ENCODE measurements around the gene PHYHD1. TPM values are rescaled to one million over a fixed set of nuclear protein-coding genes. Genes with fewer than 3 reads are reported as not detected.

Gene PHYHD1
- total RNA-seq, 2 donors from 2014 or later = 48.8 to 65.3 TPM

GRCh38 chr9:128910906-128911305 lies 9.9 kb upstream of the PHYHD1 start:
- Histone ChIP-seq H3K4me1 (peaks cover 50% of the 10 kb centered on the region), H3K27me3 (no peaks in the 10 kb centered on the region), H3K36me3 (replicated peaks in 1 of 2; ENCODE audit: insufficient read depth in 1 of 2, low read depth in 2 of 2) (peaks cover 6 to 13% of the 10 kb centered on the region in 2 donors), H3K4me3 (no peak overlapping the region), H3K9me3 (no peaks in the 10 kb centered on the region), H3K27ac (peak overlapping the region in 2 of 4 donors; percentile 32 to 36)
- TF ChIP-seq POLR2A (IDR thresholded peaks at IDR 0.05) = no peak
- TF ChIP-seq CTCF (IDR thresholded peaks at IDR 0.05) = no peak
- WGBS, 2 donors = 86 to 90% methylated on average over 4 to 6 of the region's 6 CpGs
- DNase-seq = no peak
- ATAC-seq = no peak
- intact Hi-C loops (cut with DNase I) = no loop called here

DNA sequence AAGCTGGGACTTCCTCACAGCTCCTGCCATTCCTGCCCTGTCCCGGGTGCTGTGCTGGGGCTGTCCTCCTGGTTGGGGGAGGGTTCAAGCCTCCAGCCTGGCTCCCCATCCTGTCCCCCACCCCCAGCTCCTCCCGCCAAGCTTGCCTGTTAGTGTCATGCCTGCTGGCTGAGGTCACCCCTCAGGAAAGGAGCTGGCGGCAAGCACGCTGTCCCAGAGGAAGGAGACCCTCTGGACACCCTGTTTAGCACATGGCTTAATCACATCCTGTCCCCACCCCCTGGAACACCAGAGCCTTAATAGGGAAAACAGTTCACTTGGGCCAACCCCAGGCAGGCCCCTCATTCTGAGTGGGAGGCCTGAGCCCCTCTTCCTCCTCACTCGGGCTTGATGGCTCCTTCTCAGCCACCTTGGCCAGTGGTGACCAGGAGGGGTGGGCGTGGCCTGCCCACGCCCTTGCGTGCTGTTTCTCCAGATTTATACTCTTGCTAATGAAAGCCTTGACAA lies 9.2 kb upstream of the PHYHD1 start:
- TF ChIP-seq POLR2A (IDR thresholded peaks at IDR 0.05) = peak in 1 of 3 donors; percentile 6
- TF ChIP-seq CTCF (IDR thresholded peaks at IDR 0.05) = no peak
- H3K36me3 ChIP-seq (replicated peaks in 1 of 2; ENCODE audit: insufficient read depth in 1 of 2, low read depth in 2 of 2) = peaks cover 6 to 13% of the 10 kb centered on the region in 2 donors
- peak in 3 of 4 donors; percentile 43 to 60 (median 47) for DNase-seq
- 53 to 63% methylated on average over 8 of the region's 8 CpGs for WGBS, 2 donors
- H3K27me3 ChIP-seq = no peaks in the 10 kb centered on the region
- peaks cover 56% of the 10 kb centered on the region for H3K4me1 ChIP-seq
- H3K9me3 ChIP-seq = no peaks in the 10 kb centered on the region
- peak; percentile 22 for ATAC-seq
- H3K4me3 ChIP-seq = no peak overlapping the region
- peak overlapping the region; percentile 10 to 36 (median 31) for H3K27ac ChIP-seq
- intact Hi-C loops (cut with DNase I) = no loop called here

GRCh38 chr9:128912270-128912853 lies 8.4 kb upstream of the PHYHD1 start:
- TF ChIP-seq POLR2A (IDR thresholded peaks at IDR 0.05) (no peak), CTCF (IDR thresholded peaks at IDR 0.05) (no peak)
- ATAC-seq = no peak
- H3K36me3 ChIP-seq (replicated peaks in 1 of 2; ENCODE audit: insufficient read depth in 1 of 2, low read depth in 2 of 2) = peaks cover 6 to 11% of the 10 kb centered on the region in 2 donors
- H3K27ac ChIP-seq = peak overlapping the region; percentile 3 to 42 (median 23)
- H3K27me3 ChIP-seq = no peaks in the 10 kb centered on the region
- intact Hi-C loops (cut with DNase I) = no loop called here
- no peak overlapping the region for H3K4me3 ChIP-seq
- no peak for DNase-seq
- H3K9me3 ChIP-seq = no peaks in the 10 kb centered on the region
- WGBS, 2 donors = 74 to 76% methylated on average over 15 of the region's 15 CpGs
- peaks cover 64% of the 10 kb centered on the region for H3K4me1 ChIP-seq

DNA sequence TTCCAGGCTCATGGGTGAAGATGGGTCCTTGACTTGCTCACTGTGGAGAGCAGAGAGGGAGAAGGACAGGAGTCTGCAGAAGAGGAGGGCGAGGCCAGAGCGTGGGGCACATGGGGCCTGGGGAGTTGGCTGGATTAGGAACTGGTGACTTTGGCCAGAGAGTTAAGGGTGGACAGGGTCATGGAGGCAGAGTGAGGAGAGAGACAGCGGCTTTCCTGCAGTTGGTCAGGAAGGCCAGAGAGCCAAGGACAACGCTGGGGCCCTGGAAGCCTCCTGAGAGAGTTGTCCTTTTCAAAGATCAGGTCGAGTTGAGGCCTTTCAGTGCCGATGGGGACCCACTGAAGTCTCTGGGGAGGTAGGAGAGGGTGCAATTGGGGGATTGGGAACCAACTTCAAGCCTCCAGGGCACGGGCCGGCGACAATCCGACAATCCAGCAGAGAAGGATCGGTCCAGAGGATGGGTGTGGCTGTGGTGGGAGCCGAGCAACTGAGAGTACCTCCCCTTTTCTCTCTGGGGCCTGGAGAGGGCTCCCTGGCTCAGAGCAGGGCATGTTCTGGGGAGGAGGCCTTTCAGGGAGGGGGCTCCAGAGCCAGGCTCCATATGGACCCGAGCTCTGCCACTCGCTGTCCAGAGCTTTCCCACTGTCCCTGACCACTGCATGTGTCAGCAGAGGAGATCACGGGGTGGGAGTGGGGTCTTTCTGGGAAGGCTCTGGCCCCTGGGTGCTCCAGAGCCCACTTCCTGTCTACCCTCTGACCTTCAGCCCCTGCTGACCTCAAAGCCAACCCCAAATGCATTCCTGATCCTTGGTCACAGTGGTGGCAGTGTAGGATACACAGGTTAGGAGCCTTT lies 7.5 kb upstream of the PHYHD1 start:
- H3K27ac ChIP-seq = peak overlapping the region in 3 of 4 donors; percentile 2 to 42 (median 28)
- peaks cover 0 to 3% of the 10 kb centered on the region in 2 donors for H3K36me3 ChIP-seq (replicated peaks in 1 of 2; ENCODE audit: insufficient read depth in 1 of 2, low read depth in 2 of 2)
- TF ChIP-seq CTCF (IDR thresholded peaks at IDR 0.05) (no peak), POLR2A (IDR thresholded peaks at IDR 0.05) (no peak)
- 78 to 81% methylated on average over 13 to 15 of the region's 15 CpGs for WGBS, 2 donors
- DNase-seq (no peak), ATAC-seq (no peak)
- H3K4me1 ChIP-seq = peaks cover 71% of the 10 kb centered on the region
- no peaks in the 10 kb centered on the region for H3K27me3 ChIP-seq
- no peak overlapping the region for H3K4me3 ChIP-seq
- intact Hi-C loops (cut with DNase I) = no loop called here
- no peaks in the 10 kb centered on the region for H3K9me3 ChIP-seq

Measured in body of pancreas (tissue), 4 donors.